MCF 10A (cell line): ENCODE measurements around the gene ERCC1. TPM values are rescaled to one million over a fixed set of nuclear protein-coding genes. Genes with fewer than 3 reads are reported as not detected.
A peak's percentile ranks its signal among the peaks of the same experiment; 100 is the strongest.

ENCODE experiments used
- BruUV-seq: library from RNA; stranded (reverse); fragments of 400-500 nt; replicated peaks from 2 replicates; lab custom pipeline; 2021; lab: Mats Ljungman, UMichigan
- CTCF ChIA-PET: fragments of 300-600 bp; sonication (Branson Sonifier 250); formaldehyde crosslinking; extraction: SDS; loops from one replicate; lab custom pipeline; 2021; ENCODE audit warnings: antibody characterized with exemption, inconsistent platforms; lab: Yijun Ruan, JAX
- POLR2A ChIA-PET: fragments of 300-600, 350-650 bp; sonication (Branson Sonifier 250); formaldehyde crosslinking; extraction: SDS; loops from one replicate; lab custom pipeline; 2020; ENCODE audit warnings: antibody characterized with exemption, inconsistent platforms; lab: Yijun Ruan, JAX
- DNase-seq: peaks from one replicate; pipeline ENCODE4 v3.0.0-alpha.2; 2018; ENCODE audit not compliant: unreplicated experiment
- H3K27ac Mint-ChIP-seq: one replicate; pipeline ENCODE4 v1.8.0; 2022; ENCODE audit warnings: mild to moderate bottlenecking, low read depth, mixed read lengths; ENCODE audit not compliant: unreplicated experiment
- H3K27me3 Mint-ChIP-seq: one replicate; pipeline ENCODE4 v1.8.0; 2022; ENCODE audit warnings: mixed read lengths; ENCODE audit not compliant: insufficient read depth, unreplicated experiment
- H3K36me3 Mint-ChIP-seq: one replicate; pipeline ENCODE4 v1.8.0; 2022; ENCODE audit warnings: mild to moderate bottlenecking, moderate library complexity, mixed read lengths; ENCODE audit not compliant: insufficient read depth, unreplicated experiment
- H3K4me1 Mint-ChIP-seq: one replicate; pipeline ENCODE4 v1.8.0; 2022; ENCODE audit warnings: mixed read lengths; ENCODE audit not compliant: insufficient read depth, unreplicated experiment
- H3K4me3 Mint-ChIP-seq: one replicate; pipeline ENCODE4 v1.8.0; 2022; ENCODE audit warnings: mild to moderate bottlenecking, moderate library complexity, mixed read lengths; ENCODE audit not compliant: unreplicated experiment
- H3K9me3 Mint-ChIP-seq: one replicate; pipeline ENCODE4 v1.8.0; 2022; ENCODE audit warnings: mixed read lengths; ENCODE audit not compliant: unreplicated experiment
- intact Hi-C: fragments of 100-400 bp; cut with micrococcal nuclease; formaldehyde crosslinking; loops from 2 replicates; pipeline ENCODE4 v1.14.1; 2022
- total RNA-seq: library from RNA; stranded (reverse); gene quantifications from 2 replicates; pipeline ENCODE4 v1.2.3, GENCODE V29; 2022
- TF ChIP-seq, protein P1 (sequence below): fragments of 200-600 bp; IDR thresholded peaks from one replicate; pipeline ENCODE4 v1.8.0; 2022; ENCODE audit warnings: antibody characterized with exemption, mild to moderate bottlenecking; ENCODE audit not compliant: unreplicated experiment

Gene ERCC1
- total RNA-seq, 1 experiment from 2014 or later = 227 TPM

DNA sequence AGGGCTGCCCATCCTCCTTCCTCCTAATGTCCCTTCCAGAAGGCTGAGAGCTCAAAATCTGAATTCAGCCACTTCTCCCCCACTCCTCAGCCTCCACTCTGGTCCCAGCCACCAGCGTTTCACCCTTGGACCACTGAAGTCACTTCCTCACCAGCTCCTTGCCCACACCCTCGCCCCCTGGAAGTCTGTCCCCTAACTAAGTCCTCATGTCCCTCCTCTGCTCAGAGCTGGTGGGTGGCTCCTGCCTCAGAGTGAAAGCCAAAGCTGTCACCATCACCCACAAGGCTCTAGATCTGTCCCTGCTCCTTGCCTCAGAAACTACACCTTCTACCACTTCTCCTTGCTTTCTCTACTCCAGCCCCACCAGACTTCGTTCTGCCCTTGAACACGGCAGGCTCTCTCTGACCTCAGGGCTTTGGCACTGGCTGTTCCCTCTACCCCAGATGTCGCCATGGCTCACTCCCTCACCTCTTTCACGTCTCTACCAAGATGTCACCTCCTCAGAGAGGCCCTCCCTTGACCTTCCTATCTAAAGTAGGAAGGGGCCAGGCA lies 1.7 kb downstream of the ERCC1 start:
- TF ChIP-seq, protein P1, sequence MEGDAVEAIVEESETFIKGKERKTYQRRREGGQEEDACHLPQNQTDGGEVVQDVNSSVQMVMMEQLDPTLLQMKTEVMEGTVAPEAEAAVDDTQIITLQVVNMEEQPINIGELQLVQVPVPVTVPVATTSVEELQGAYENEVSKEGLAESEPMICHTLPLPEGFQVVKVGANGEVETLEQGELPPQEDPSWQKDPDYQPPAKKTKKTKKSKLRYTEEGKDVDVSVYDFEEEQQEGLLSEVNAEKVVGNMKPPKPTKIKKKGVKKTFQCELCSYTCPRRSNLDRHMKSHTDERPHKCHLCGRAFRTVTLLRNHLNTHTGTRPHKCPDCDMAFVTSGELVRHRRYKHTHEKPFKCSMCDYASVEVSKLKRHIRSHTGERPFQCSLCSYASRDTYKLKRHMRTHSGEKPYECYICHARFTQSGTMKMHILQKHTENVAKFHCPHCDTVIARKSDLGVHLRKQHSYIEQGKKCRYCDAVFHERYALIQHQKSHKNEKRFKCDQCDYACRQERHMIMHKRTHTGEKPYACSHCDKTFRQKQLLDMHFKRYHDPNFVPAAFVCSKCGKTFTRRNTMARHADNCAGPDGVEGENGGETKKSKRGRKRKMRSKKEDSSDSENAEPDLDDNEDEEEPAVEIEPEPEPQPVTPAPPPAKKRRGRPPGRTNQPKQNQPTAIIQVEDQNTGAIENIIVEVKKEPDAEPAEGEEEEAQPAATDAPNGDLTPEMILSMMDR = no peak
- H3K4me1 Mint-ChIP-seq = peaks cover 34% of the 10 kb centered on the region
- BruUV-seq = no TSS peak
- no peak overlapping the region for H3K27ac Mint-ChIP-seq
- no peaks in the 10 kb centered on the region for H3K27me3 Mint-ChIP-seq
- CTCF ChIA-PET = interaction anchor here (1.5 kb wide), 1 partner anchor 63 kb away, joined by 3 read pairs; no protein-coding TSS in a partner anchor
- H3K9me3 Mint-ChIP-seq = no peaks in the 10 kb centered on the region
- peak overlapping the region; percentile 97 for H3K4me3 Mint-ChIP-seq
- POLR2A ChIA-PET = no interaction called here
- intact Hi-C loops = no loop called here
- DNase-seq = no peak
- H3K36me3 Mint-ChIP-seq = peaks cover 44% of the 10 kb centered on the region

DNA sequence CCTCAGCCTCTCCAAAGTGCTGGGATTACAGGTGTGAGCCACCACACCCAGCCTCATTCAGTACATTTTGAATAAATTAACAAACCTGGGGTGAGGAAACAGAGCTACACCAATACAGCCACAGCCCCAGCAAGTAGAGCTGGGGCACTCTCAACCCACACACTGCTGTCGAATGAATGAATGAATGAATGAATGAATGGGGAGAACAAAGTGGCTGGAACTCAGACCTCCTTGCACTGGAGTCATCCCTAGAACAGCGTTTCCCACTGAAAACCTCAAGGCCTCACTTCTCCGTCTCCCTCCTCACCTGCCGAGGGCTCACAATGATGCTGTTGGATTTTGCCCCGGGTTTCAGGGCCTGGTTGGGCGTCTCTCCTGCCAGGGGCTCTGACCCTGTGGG lies 2.8 kb downstream of the ERCC1 start:
- intact Hi-C loops = no loop called here
- TF ChIP-seq, protein P1 = no peak
- DNase-seq = no peak
- ChIA-PET POLR2A (no interaction called here), CTCF (interaction anchor here (0.5 to 1.5 kb wide), 2 partner anchors 64 to 218 kb away, joined by 3 read pairs; no protein-coding TSS in a partner anchor)
- peaks cover 55% of the 10 kb centered on the region for H3K36me3 Mint-ChIP-seq
- peaks cover 34% of the 10 kb centered on the region for H3K4me1 Mint-ChIP-seq
- BruUV-seq = no TSS peak
- no peak overlapping the region for H3K27ac Mint-ChIP-seq
- H3K9me3 Mint-ChIP-seq = no peaks in the 10 kb centered on the region
- no peak overlapping the region for H3K4me3 Mint-ChIP-seq
- no peaks in the 10 kb centered on the region for H3K27me3 Mint-ChIP-seq

DNA sequence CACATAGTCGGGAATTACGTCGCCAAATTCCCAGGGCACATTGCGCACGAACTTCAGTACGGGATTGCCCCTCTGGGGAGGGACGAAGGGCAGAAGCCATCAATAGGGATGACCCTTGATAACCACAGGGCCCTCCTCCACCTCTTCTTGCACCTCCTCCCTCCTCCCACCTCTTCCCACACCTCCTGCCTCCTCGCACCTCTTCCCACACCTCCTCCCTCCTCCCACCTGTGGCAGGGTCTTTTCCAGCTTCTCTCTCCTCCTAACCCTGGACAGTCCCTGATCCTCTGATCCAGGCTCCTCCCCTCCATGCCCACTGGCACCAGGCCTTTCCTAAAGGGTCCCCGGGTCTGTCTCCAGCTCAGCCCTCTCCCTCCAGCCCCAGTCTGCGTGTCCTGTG lies 3.4 kb downstream of the ERCC1 start:
- POLR2A ChIA-PET = no interaction called here

DNA sequence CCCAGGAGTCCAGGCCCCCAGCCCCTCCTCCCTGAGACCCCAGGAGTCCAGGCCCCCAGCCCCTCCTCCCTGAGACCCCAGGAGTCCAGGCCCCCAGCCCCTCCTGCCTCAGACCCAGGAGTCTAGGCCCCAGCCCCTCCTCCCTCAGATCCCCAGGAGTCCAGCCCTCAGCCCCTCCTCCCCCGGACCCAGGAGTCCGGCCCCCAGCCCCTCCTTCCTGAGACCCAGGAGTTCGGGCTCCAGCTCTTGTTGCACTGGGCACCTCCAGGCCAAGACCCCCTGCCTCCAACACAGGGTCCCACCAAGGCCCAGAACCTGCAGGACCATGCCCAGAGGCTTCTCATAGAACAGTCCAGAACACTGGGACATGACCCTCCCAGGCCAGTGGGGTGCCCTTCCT lies 3.8 kb downstream of the ERCC1 start:
- ChIA-PET CTCF (interaction anchor here (0.6 kb wide), 2 partner anchors 49 to 1349 kb away, joined by 3 read pairs; no protein-coding TSS in a partner anchor), POLR2A (interaction anchor here (0.6 kb wide), 1 partner anchor 16 kb away, joined by 3 read pairs; no protein-coding TSS in a partner anchor)
- BruUV-seq = no TSS peak
- Mint-ChIP-seq H3K4me1 (peaks cover 29% of the 10 kb centered on the region), H3K9me3 (no peaks in the 10 kb centered on the region), H3K36me3 (peaks cover 62% of the 10 kb centered on the region), H3K27ac (no peak overlapping the region), H3K27me3 (no peaks in the 10 kb centered on the region), H3K4me3 (no peak overlapping the region)
- TF ChIP-seq, protein P1 = no peak
- DNase-seq = no peak
- intact Hi-C loops = no loop called here

More for the DNA sequence above, 3.4 kb downstream of the ERCC1 start:
- Mint-ChIP-seq H3K4me3 (no peak overlapping the region), H3K27me3 (no peaks in the 10 kb centered on the region), H3K27ac (no peak overlapping the region), H3K9me3 (no peaks in the 10 kb centered on the region), H3K36me3 (peaks cover 60% of the 10 kb centered on the region), H3K4me1 (peaks cover 29% of the 10 kb centered on the region)
- no TSS peak for BruUV-seq
- DNase-seq = no peak
- intact Hi-C loops = no loop called here
- CTCF ChIA-PET = interaction anchor here (0.5 to 0.6 kb wide), 3 partner anchors 49 to 1349 kb away, joined by 3 read pairs; no protein-coding TSS in a partner anchor
- TF ChIP-seq, protein P1 = no peak
